ENCODE data around the gene VAV3.

VAV3 gene

GRCh38 chr1:107535091-107535490 is 429.9 kb downstream of the VAV3 start:
- no peak for DNase-seq (ENCODE audit: low read depth in 2 of 2)

- no peak for DNase-seq (ENCODE audit: low read depth in 2 of 2)
Measured at GRCh38 chr1:107534632-107535031, 430.3 kb downstream of the VAV3 start.

DNA sequence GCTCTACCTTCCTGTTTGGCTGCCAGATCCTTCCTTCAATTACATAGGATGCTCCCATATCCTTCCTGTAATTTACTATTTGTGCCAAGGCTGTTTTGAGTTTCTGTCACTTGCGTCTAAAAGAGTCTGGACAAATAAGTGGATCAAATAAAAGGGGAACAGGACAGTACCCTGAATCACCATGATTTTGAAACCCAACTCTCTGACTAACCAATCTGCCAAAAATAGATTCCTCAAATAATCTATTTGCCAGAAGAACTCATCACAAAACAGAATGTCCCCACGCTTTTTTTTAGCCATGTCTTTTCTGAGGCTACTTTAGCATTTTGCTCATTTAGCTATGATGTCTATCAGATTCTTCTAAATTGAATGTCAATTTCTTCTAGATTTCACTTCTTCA is 431.5 kb downstream of the VAV3 start:
- no peak for DNase-seq (ENCODE audit: low read depth in 2 of 2)

- DNase-seq (ENCODE audit: low read depth in 2 of 2), result no peak
Measured at GRCh38 chr1:107532318-107532717, 432.7 kb downstream of the VAV3 start.

DNA sequence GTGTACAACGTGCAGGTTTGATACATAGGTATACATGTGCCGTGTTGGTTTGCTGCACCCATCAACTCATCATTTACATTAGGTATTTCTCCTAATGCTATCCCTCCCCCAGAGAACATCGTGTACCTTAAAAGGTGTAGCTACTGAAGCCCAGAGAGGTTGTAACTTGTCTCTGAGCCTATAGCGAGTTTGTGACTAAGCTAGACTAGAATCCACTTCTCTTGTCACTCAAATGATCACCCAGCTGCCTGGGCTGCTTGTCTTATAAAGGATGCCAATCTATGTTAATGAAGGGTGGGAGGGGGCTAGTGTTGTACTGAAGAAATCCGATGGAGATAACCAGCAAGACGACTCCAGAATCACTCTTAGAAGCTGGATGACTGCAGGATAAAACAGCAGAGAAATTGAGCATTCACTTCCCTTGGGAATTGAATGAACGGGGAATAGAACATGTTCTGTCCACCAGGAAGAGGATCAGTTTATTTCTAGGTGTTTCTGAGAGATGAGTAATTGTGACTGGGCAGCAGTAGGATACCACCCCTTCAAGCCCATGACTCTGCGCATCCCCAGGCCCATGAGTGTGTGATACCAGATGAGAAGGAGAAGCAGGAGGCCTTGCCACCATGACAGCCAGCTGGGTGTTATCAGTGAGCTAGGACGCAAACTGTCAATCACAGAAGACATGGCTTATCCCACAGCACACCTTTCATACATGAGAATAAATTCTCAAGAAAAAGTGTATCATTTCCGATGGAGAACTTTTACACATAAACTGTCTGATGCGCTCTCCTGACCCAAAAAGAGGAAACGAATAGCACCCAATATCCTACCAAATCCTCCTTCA is 433.7 kb downstream of the VAV3 start:
- DNase-seq (ENCODE audit: low read depth in 2 of 2), result no peak

DNA sequence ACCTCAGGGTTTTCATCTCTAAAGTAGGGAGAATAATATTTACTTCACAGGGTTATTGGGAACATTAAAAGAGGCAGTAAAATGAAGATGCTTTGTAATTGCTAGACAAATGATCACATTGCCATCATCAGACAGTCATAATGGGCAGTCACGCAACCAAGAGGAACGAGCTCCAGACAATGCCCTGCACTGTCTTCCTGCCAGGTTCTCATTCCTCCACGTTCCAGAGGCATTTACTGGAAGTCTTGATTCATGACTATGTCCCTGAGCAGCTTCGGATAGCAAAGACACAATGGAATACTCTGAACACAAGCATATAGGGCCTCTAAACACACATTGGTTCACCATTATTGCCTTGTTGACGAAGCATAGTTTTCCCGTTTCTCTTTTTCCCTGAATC is 434.4 kb downstream of the VAV3 start:
- DNase-seq (ENCODE audit: low read depth in 2 of 2), result no peak

- no peak for DNase-seq (ENCODE audit: low read depth in 2 of 2)
Measured at GRCh38 chr1:107529511-107530149, 435.4 kb downstream of the VAV3 start.

GRCh38 chr1:107526524-107527198 is 438.3 kb downstream of the VAV3 start:
- no peak for DNase-seq (ENCODE audit: low read depth in 2 of 2)

- DNase-seq (ENCODE audit: low read depth in 2 of 2), result no peak
Measured at GRCh38 chr1:107525961-107526360, 439.0 kb downstream of the VAV3 start.

DNA sequence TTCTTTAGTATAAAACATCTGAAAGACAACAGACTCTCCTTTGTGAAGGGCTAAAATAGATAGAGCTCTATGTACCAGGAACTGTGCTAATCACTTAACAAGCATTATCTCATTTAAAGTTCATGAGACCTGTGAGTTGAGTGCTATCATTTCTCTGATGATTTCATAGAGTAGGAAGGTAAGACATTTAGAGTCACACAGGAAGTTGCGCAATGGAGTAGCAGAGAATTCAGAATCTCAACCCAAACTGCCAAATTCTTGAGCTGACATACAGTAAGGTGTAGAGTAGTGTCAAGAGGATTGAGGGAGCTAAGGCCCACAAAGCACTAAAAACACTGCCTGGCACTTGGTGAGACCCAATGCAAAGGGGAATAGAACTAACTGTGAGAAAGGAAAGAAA is 439.8 kb downstream of the VAV3 start:
- DNase-seq (ENCODE audit: low read depth in 2 of 2), result no peak

GRCh38 chr1:107524301-107524700 is 440.7 kb downstream of the VAV3 start:
- no peak for DNase-seq (ENCODE audit: low read depth in 2 of 2)

- DNase-seq (ENCODE audit: low read depth in 2 of 2), result no peak
Measured at GRCh38 chr1:107523736-107524135, 441.2 kb downstream of the VAV3 start.

- DNase-seq (ENCODE audit: low read depth in 2 of 2), result no peak
Measured at GRCh38 chr1:107523061-107523460, 441.9 kb downstream of the VAV3 start.

Measured in activated CD8-positive, alpha-beta memory T cell treated with anti-CD3 and anti-CD28 coated beads for 4 hours (primary cell).